Vagina (tissue), 2 donors: ENCODE results near the gene HRH4. TPM values are rescaled to one million over a fixed set of nuclear protein-coding genes. Genes with fewer than 3 reads are reported as not detected.

Experiments used
- DNase-seq, 2 donors: peaks; one replicate each; pipeline ENCODE4 v3.0.0-alpha.2; 2017; ENCODE audit errors: extremely low spot score in 2 of 2
- H3K27ac ChIP-seq: fragments of 200-600 bp; sonication (generic); one replicate; pipeline ENCODE4 v1.5.1; 2019
- H3K27me3 ChIP-seq: fragments of 200-600 bp; sonication (generic); one replicate; pipeline ENCODE4 v1.5.1; 2019
- H3K36me3 ChIP-seq, 2 donors: fragments of 200-600 bp; sonication (generic); one replicate each; pipeline ENCODE4 v1.5.1; 2017 to 2019
- H3K4me1 ChIP-seq: fragments of 200-600 bp; sonication (generic); one replicate; pipeline ENCODE4 v1.5.1; 2019
- H3K4me3 ChIP-seq, 2 donors: fragments of 200-600 bp; sonication (generic); 1 replicate in 1 of 2; 2 replicates in 1 of 2; pipeline ENCODE4 v1.5.1; 2016 to 2019
- H3K9me3 ChIP-seq: fragments of 200-600 bp; sonication (generic); one replicate; pipeline ENCODE4 v1.5.1; 2019
- POLR2A ChIP-seq, 2 donors: fragments of 450-650 bp; IDR thresholded peaks; one replicate each; pipeline ENCODE4 v1.6.1; 2017; ENCODE audit warnings: antibody characterized with exemption in 2 of 2, mild to moderate bottlenecking in 2 of 2, moderate library complexity in 2 of 2
- POLR2AphosphoS5 ChIP-seq, 2 donors: sonication (generic); formaldehyde crosslinking; IDR thresholded peaks; one replicate each; pipeline ENCODE4 v1.9.0; 2017; ENCODE audit warnings: antibody characterized with exemption in 2 of 2, mild to moderate bottlenecking in 2 of 2, low read depth in 1 of 2; ENCODE audit not compliant: insufficient read depth in 1 of 2
- intact Hi-C: fragments of 100-400 bp; cut with DNase I; formaldehyde crosslinking; loops from one replicate; pipeline ENCODE4 v1.15.1; 2023
- total RNA-seq: library from RNA; depleted of rRNA; stranded (reverse); fragments of >200 nt; gene quantifications from one replicate; pipeline ENCODE4 v1.2.3, GENCODE V29; 2016
- TF ChIP-seq, protein P1 (sequence below), 3 experiments: fragments of 450-650 bp in 2 of 3; fragments of 200-600 bp in 1 of 3; sonication (generic) in 1 of 3; IDR thresholded peaks; one replicate each; pipeline ENCODE4 v1.5.1; 2017 to 2019; ENCODE audit warnings: antibody characterized with exemption in 3 of 3, mild to moderate bottlenecking in 2 of 3, moderate library complexity in 2 of 3

HRH4 gene
- total RNA-seq, 1 donor from 2014 or later: not detected

DNA sequence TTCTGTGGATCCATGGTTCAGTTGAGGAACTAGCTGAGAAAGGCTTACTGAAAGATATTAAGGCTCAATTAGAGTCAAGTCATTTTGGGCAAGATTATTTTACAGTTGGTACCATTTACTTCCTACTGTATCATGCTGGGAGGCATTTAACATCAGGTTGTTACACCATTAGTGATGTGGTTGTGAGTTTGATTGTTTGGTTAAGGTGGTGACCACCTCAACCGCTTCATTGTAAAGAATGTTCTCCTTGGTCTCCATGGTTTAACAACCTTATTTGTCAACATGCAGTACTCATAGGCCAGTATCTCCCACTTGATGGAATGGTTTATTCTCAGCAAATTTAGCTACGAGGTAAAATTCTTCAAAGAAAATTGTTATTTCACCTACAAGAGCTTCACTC is 34.1 kb downstream of the HRH4 start:
- Histone ChIP-seq H3K27me3 (no peaks in the 10 kb centered on the region), H3K36me3 (no peaks in the 10 kb centered on the region), H3K27ac (no peak overlapping the region), H3K4me3 (no peak overlapping the region), H3K4me1 (no peaks in the 10 kb centered on the region), H3K9me3 (no peaks in the 10 kb centered on the region)
- intact Hi-C loops: no loop called here
- no peak for TF ChIP-seq POLR2AphosphoS5 (IDR thresholded peaks at IDR 0.05; ENCODE audit: insufficient read depth in 1 of 2, low read depth in 1 of 2)
- no peak for TF ChIP-seq POLR2A (IDR thresholded peaks at IDR 0.05)
- TF ChIP-seq, protein P1, sequence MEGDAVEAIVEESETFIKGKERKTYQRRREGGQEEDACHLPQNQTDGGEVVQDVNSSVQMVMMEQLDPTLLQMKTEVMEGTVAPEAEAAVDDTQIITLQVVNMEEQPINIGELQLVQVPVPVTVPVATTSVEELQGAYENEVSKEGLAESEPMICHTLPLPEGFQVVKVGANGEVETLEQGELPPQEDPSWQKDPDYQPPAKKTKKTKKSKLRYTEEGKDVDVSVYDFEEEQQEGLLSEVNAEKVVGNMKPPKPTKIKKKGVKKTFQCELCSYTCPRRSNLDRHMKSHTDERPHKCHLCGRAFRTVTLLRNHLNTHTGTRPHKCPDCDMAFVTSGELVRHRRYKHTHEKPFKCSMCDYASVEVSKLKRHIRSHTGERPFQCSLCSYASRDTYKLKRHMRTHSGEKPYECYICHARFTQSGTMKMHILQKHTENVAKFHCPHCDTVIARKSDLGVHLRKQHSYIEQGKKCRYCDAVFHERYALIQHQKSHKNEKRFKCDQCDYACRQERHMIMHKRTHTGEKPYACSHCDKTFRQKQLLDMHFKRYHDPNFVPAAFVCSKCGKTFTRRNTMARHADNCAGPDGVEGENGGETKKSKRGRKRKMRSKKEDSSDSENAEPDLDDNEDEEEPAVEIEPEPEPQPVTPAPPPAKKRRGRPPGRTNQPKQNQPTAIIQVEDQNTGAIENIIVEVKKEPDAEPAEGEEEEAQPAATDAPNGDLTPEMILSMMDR (IDR thresholded peaks at IDR 0.05): no peak
- no peak for DNase-seq

DNA sequence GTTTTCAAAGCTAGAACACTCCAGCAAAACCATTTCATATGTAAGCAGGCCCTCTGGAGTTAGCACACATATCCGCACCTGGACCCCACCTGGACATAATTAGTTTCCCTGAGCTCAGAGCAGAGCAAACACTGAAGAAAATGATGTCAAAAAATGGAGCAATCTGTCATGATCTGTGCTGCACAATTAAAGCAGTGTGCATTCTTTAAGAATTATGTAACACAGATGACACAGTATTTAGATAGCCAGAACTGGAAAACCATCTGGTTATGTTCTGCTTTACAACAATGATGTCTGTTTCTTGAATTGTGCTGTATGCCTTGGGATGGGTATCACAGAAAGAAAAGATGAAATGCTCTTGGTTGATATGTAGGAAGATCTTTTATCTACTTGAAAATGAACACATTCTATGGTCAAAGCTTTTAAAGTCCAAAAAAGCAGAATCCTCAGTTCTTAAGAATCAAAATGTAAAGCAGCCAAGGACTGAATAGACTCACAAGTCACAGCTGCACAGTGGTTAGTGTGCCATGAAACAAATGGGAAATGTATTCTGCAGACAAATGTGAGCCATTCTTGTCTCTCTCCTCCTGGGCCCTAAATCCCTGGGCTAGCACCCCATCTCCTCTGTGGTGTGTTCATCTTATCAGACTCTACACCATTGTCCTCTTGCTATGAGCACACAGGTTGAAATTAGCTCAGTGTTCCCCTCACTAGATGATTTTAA is 36.8 kb downstream of the HRH4 start:
- DNase-seq: no peak
- no peaks in the 10 kb centered on the region for H3K36me3 ChIP-seq
- intact Hi-C loops: no loop called here
- no peaks in the 10 kb centered on the region for H3K27me3 ChIP-seq
- H3K4me1 ChIP-seq: no peaks in the 10 kb centered on the region
- H3K9me3 ChIP-seq: no peaks in the 10 kb centered on the region
- H3K4me3 ChIP-seq: no peak overlapping the region
- no peak for TF ChIP-seq POLR2AphosphoS5 (IDR thresholded peaks at IDR 0.05; ENCODE audit: insufficient read depth in 1 of 2, low read depth in 1 of 2)
- TF ChIP-seq POLR2A (IDR thresholded peaks at IDR 0.05): no peak
- H3K27ac ChIP-seq: no peak overlapping the region

DNA sequence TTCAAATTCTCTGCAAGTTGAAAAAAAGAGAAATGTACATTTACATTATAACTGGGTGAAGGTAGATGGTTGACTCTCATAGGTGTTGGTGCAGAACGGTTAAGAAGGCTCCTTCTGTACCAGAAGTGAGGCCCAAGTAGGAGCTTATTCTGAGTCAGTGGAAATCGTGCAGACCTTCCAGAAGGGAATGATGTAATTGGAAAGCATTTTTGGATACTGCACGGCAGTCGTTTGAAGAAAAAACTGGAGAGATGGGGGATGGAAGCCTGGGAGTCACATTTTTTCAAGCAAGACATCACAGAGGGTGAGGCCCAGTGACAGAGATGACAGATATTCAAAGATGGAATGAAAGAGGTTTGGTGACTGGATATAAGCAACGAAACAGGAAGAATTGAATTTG is 39.4 kb downstream of the HRH4 start:
- H3K4me1 ChIP-seq: no peaks in the 10 kb centered on the region
- no peaks in the 10 kb centered on the region for H3K9me3 ChIP-seq
- intact Hi-C loops: no loop called here
- no peaks in the 10 kb centered on the region for H3K36me3 ChIP-seq
- no peak overlapping the region for H3K4me3 ChIP-seq
- no peak overlapping the region for H3K27ac ChIP-seq
- no peak for TF ChIP-seq POLR2AphosphoS5 (IDR thresholded peaks at IDR 0.05; ENCODE audit: insufficient read depth in 1 of 2, low read depth in 1 of 2)
- TF ChIP-seq, protein P1 (IDR thresholded peaks at IDR 0.05): no peak
- no peak for TF ChIP-seq POLR2A (IDR thresholded peaks at IDR 0.05)
- H3K27me3 ChIP-seq: no peaks in the 10 kb centered on the region
- DNase-seq: no peak

DNA sequence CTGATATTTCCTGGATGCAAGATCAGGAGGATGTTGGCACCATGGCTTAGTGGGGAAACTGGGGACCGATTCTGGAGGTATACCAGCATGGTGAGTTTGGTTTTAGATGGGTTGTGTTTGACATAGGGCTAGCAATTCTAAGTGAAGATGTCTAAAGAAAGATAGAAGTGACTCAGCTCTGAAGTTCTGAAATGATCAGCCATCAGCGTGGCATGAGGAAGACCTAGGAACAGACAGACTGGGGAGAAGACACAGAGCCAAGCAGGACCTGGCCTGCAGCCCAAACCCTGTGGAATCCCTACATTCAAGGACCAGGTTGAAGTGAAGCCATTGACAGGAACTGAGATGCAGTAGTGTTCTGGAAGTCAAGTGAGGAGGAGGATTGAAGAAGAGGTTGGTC is 39.8 kb downstream of the HRH4 start:
- H3K36me3 ChIP-seq: no peaks in the 10 kb centered on the region
- no peaks in the 10 kb centered on the region for H3K4me1 ChIP-seq
- H3K9me3 ChIP-seq: no peaks in the 10 kb centered on the region
- no peak overlapping the region for H3K4me3 ChIP-seq
- intact Hi-C loops: no loop called here
- H3K27me3 ChIP-seq: no peaks in the 10 kb centered on the region
- DNase-seq: no peak
- no peak overlapping the region for H3K27ac ChIP-seq
- TF ChIP-seq, protein P1 (IDR thresholded peaks at IDR 0.05): no peak
- TF ChIP-seq POLR2AphosphoS5 (IDR thresholded peaks at IDR 0.05; ENCODE audit: insufficient read depth in 1 of 2, low read depth in 1 of 2) (no peak), POLR2A (IDR thresholded peaks at IDR 0.05) (no peak)

DNA sequence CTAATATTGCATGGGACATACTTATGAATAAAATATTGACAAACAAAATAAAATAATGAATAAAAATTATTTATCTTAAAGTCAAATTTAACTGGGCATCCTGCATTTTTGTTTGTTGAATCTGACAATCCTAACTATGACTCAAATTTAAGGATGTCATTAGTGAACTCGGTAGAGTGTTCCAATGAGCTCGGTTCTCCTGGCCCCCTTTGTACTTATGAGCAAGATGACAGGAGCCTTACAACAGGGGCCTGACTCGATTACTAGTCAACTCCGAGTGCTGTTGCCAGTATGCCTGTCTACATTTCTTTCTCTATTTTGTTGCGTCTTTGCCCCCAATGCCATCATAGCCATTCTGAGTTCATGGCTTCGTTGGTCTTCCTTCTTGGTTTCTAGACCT is 40.3 kb downstream of the HRH4 start:
- TF ChIP-seq POLR2A (IDR thresholded peaks at IDR 0.05) (no peak), POLR2AphosphoS5 (IDR thresholded peaks at IDR 0.05; ENCODE audit: insufficient read depth in 1 of 2, low read depth in 1 of 2) (no peak)
- TF ChIP-seq, protein P1 (IDR thresholded peaks at IDR 0.05): no peak
- Histone ChIP-seq H3K4me1 (no peaks in the 10 kb centered on the region), H3K36me3 (no peaks in the 10 kb centered on the region), H3K9me3 (no peaks in the 10 kb centered on the region), H3K4me3 (no peak overlapping the region), H3K27me3 (no peaks in the 10 kb centered on the region), H3K27ac (no peak overlapping the region)
- no peak for DNase-seq
- intact Hi-C loops: no loop called here
